ENCODE results near the gene YY1AP1.
"Not testable (repeated sequence)": the region's sequence is repeated elsewhere in the genome, so short reads cannot be mapped to it uniquely, and the experiment has no call there.

Gene YY1AP1, protein sequence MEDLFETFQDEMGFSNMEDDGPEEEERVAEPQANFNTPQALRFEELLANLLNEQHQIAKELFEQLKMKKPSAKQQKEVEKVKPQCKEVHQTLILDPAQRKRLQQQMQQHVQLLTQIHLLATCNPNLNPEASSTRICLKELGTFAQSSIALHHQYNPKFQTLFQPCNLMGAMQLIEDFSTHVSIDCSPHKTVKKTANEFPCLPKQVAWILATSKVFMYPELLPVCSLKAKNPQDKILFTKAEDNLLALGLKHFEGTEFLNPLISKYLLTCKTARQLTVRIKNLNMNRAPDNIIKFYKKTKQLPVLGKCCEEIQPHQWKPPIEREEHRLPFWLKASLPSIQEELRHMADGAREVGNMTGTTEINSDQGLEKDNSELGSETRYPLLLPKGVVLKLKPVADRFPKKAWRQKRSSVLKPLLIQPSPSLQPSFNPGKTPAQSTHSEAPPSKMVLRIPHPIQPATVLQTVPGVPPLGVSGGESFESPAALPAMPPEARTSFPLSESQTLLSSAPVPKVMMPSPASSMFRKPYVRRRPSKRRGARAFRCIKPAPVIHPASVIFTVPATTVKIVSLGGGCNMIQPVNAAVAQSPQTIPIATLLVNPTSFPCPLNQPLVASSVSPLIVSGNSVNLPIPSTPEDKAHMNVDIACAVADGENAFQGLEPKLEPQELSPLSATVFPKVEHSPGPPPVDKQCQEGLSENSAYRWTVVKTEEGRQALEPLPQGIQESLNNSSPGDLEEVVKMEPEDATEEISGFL

DNA sequence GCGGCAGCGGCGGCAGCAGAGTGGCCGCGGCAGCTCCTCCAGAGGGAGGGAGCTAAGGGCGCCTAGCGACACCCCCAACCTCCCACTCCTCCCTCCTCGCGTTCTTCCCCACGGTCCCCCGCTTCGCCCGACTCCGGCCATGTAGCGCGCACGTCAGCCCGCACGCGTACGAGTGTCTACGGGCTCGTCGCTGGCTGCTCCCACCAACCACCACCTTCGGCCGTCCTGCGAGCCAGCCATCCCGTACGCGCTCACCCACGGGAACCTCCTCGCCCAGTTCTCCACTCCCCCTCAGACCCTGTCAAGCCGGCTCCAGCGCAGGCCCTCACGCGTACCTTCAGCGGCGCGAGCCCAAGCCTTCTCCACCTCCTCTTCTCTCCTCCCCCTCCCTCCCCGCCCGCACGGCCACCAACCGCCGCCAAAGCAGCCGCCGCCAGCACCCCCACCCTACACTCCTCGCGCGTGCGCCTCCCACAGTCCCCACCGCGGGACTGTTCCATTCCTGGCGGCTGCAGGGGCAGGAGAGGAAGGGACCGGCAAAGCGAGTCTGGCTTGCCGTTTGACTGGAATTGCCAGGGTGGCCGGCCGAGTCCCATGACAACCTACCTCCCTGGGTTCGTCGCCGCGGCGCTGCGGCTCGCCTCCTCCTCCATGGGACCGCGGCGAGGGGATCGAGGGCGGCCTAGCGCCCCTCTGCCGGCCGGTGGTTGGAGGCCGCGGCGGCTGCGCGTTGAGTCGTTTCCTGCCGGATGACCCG, at the start of gene YY1AP1:
YY1AP1 (minus strand) TSS at position 451 of the 757 bp plus-strand sequence. CDS start 8,338 bp downstream, outside the sequence.
- DNase-seq (ENCODE audit: low spot score) = peak; percentile 98

DNA sequence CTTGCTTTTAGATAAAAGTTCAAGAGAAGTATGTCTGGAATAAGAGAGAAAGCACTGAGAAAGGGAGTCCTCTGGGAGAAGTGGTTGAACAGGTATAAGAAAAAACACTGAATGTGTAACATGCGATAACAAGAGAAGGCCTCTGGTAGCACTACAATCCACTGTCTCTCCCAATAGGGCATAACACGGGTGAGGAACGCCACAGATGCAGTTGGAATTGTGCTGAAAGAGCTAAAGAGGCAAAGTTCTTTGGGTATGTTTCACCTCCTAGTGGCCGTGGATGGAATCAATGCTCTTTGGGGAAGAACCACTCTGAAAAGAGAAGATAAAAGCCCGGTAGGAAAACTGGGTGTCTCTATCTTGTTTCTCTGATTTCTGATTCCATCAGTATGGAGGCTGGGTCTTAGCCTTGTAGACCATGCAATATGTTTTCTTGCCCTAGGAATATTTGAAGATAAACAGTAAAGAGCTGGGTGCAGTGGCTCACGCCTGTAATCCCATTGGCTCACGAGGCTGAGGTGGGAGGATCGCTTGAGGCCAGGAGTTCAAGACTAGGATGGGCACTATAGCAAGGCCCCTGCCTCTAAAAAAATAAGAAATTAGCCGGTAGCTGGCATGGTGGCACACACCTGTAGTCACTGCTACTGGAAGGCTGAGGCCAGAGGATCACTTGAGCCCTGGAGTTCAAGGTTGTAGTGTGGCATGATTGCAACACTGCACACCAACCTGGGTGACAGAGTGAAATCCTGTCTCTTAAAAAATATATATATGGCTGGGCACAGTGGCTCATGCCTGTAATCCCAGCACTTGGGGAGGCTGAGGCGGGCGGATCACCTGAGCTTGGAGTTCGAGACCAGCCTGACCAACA, 40.7 kb upstream of the YY1AP1 start:
- peak; percentile 46 for DNase-seq (ENCODE audit: low spot score)

DNA sequence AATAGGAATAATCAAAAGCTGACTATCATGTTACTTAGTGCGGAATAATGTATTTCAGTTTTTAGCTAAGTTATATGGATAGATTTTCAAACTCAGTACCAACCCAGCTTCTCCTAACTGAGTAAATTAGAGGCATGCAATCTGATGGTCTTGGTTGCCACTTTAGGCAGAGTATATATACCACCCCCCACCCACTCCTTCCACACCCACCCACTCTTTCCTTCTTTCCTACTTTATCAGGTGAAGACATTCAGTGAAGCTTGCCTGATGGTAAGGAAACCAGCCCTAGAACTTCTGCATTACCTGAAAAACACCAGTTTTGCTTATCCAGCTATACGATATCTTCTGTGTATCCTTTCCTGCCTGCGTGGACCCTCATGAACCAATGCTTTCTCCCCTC, 36.6 kb upstream of the YY1AP1 start:
- no peak for DNase-seq (ENCODE audit: low spot score)

DNA sequence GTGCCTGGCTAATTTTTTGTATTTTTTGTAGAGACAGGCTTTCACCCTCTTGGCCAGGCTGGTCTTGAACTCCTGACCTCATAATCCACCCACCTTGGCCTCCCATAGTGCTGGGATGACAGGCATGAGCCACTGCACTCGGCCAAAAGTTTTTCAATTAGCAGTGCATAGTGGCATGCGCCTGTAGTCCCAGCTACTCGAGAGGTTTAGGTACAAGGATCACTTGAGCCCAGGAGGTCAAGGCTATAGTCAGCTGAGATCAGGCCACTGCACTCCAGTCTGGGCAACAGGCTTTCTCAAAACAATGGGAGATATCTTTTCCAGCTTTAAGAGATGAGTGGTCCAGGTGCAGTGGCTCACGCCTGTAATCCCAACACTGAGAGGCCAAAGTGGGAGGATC, 31.1 kb upstream of the YY1AP1 start:
- DNase-seq (ENCODE audit: low spot score) = no peak

DNA sequence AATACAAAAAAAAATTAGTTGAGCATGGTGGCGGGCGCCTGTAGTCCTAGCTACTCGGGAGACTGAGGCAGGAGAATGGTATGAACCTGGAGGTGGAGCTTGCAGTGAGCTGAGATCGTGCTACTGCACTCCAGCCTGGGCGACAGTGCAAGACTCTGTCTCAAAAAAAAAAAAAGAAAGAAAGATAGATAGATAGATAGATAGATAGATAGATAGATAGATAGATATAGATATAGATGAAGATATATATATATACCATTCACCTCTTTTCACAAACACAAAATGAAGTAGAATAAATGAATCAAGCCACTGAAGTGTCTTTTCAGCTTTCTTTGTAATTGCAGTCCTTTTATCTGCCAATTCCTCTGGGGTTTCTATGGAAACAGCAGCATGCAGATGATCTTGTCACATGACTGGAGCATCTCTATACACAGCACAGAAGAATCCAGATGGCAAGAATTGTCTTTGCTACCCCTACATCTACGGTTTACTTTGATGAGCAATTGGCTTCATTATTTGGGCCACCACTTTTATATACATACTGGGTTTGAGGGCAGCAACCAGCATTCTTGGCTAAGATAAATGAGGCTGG, 30.0 kb upstream of the YY1AP1 start:
- not testable (repeated sequence) for DNase-seq (ENCODE audit: low spot score)

DNA sequence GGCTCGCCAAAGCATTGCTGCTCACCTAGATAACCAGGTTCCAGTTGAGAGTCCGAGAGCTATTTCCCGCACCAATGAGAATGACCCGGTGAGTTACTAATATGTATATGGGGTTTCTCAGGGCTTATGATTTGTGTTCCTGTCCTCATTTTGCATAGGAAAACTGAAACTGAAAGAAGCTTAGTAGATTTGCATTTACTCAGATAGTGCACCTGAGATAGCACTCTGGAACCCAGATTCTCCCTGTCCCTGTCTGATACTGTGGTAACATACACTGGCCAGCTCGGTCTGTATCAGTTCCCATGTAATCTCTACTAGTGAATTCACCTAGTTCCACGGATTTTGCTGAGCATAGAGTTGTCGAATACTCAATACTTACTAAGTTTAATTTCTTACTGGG, 28.5 kb upstream of the YY1AP1 start:
- no peak for DNase-seq (ENCODE audit: low spot score)

DNA sequence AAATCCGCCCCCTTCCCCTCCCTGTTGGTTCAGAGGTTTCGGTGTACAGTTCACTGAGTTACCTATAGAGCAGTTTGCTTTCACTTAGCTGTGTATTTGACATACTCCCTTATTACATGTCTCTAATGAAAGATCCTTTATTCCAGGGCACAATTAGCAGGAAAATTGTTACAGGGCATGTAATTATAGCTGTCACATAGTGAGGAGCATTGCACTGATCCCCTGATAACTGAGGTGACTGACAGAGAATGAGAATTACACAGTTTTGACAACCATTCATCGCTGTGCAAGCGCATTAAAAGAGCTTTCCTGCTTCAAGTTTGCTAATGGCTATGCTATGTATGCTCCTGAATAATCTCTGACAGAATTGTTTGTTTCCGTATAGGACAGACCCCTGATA, 27.2 kb upstream of the YY1AP1 start:
- no peak for DNase-seq (ENCODE audit: low spot score)

DNA sequence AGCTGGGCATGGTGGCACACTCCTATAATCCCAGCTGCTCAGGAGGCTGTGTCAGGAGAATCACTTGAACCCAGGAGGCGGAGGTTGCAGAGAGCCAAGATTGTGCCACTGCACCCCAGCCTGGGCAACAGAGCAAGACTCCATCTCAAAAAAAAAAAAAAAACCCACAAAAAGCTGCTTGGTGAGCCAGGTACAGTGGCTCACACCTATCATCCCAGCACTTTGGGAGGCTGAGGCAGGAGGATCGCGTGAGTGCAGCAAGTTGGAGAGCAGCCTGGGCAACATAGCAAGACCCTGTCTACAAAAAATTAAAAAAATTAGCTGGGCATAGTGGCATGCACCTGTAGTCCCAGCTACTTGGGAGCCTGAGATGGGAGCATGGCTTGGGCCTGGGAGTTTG, 26.5 kb upstream of the YY1AP1 start:
- not testable (repeated sequence) for DNase-seq (ENCODE audit: low spot score)

DNA sequence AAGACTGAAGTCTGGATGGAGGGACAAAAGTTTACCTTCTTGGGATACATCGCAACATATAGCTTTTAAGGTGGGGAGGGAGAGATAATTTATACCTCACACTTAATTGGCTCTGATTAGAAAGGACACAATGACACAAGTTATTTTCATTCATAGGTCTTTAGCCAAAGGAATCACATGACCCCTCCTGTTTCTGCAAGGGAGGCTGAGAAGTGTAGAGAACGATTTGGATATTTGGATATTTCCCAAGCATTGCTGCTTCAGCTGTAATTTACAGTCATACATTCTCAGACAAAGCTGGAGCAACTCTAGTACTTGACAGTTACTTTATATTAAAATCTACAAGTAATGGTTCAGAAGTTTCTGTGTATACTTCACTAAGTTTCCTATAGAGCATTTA, 24.5 kb upstream of the YY1AP1 start:
- DNase-seq (ENCODE audit: low spot score) = no peak

DNA sequence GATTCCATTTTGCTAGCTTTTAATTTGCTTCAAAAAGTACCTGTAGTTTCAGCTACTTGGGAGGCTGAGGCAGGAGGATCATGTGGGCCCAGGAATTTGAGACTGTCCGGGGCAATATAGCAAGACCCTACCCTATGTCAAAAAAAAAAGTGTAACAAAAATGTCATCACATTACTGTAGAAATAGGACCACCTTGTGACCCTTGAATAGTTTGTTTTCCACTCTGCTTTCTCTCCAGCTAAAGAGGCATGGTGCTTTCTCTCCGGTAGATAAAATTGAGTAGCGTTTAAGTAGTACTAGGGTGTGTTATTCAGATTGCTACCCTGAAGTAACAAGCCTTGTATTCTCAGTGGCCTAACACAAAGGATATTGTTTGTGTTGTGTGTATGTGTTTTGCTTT, 24.1 kb upstream of the YY1AP1 start:
- not testable (repeated sequence) for DNase-seq (ENCODE audit: low spot score)

DNA sequence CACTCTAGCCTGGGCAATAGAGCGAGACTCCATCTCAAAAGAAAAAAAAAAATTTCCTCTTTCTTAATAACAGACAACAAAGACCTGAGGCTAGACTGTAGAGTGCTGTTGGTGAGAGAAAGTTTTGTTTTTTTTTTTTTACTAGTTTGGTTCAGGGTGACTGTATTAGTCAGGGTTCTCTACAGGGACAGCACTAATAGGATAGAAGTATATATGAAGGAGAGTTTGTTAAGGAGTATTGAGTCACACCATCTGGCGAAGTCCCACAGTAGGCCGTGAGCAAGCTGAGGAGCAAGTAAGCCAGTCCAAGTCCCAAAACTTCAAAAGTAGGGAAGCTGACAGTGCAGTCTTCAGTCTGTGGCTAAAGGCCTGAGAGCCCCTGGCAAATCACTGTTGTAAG, 22.9 kb upstream of the YY1AP1 start:
- DNase-seq (ENCODE audit: low spot score) = not testable (repeated sequence)

DNA sequence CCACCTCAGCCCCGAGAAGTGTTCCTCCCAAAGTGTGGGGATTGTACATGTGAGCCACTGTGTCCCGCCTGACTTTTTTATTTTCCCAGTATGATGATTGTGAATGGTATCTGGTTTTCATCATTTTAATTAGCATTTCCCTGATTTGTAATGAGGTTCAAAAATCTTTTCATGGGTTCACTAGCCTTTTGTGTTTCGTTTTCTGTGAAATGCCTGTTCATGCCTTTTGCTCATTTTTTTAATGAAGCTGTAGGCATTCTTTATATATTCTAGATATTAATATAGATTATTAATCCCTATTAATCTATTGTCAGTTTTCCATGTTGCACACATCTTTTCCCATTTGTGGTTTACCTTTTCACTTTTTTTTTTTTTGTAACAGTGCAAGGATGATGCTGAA, 20.8 kb upstream of the YY1AP1 start:
- DNase-seq (ENCODE audit: low spot score) = no peak

DNA sequence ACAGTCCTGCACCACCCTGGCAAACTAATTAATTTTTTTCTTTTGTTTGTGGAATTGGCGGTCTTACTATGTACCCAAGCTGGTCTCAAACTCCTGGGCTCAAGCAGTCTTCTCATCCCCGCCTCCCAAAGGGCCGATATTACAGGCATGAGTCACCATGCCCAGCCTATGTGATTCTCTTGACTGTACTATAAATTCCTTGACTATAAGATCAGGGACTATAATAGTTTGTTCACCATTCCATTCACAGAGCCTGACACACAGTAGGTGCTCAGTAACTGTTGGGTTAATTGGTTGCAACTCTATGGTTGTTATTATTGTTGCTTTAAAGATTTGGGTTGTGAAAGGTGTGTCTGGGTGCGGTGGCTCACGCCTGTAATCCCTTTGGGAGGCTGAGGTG, 17.6 kb upstream of the YY1AP1 start:
- DNase-seq (ENCODE audit: low spot score) = peak; percentile 14

DNA sequence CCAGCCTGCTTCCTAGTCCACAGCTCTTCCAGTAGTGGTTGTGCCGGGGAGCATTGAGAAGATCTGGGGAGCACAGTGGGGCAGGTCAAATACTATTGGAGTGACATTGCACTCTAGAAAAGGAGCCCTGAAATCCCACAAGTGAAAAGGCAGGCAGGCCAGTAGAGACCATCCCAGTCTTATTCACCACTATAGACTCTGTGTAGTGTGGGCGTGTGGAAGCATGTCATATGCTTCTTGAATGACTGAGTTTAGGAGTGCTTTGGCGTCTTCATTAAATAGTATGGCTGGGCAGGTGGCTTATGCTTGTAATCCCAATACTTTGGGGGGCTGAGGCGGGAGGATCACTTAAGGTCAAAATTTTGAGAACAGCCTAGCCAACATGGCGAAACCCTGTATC, 15.8 kb upstream of the YY1AP1 start:
- not testable (repeated sequence) for DNase-seq (ENCODE audit: low spot score)

DNA sequence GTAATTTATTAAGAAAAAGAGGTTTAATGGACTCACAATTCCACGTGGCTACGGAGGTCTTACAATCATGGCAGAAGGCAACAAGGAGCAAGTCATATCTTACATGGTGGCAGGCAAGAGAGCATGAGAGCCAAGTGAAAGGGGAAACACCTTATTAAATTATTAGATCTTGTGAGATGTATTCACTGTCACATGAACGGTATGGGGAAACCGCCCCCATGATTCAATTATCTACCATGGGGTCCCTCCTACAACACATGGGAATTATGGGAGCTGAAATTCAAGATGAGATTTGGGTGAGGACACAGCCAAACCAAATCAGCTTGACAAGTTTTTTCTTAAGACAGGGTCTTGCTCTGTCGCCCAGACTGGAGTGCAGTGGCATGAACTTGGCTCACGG, 14.6 kb upstream of the YY1AP1 start:
- no peak for DNase-seq (ENCODE audit: low spot score)

DNA sequence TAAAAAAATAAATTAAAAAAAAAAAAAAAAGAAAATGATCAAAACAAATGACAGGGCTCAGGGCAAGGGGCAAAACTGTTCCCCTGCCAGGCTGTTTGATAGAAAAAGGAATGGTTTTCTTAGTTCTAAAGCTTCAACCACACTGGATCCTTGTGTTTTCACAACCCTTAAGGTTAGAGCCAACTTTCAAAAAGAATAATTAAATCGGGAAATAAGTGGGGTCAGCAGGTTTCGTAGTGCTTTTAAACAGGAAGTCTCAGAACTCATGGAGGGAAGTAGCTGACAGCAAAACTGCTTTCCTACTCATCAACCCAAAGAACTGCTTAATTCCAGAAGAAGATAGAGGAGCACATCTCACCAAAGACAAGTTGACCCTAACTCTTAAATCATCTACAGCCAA, 13.1 kb upstream of the YY1AP1 start:
- not testable (repeated sequence) for DNase-seq (ENCODE audit: low spot score)

DNA sequence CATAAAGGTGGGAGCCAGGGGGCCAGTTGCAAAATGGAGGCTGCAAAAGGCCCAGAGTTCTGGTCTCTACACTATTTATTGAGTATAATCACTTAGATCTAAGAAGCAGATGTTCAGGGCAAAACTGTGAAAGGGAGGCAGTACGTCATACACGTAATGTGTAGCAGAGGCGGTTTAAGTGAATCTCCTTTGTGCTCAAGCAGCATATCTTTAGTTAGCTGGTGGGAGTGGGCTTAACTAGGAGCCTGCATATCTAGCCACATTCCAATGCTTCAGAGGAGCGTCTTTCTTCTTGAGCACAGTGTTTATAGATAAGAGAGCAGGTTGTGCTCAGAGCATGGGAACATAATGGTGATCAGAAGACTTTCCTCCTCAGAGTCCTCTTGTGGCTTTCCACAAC, 10.5 kb upstream of the YY1AP1 start:
- not testable (repeated sequence) for DNase-seq (ENCODE audit: low spot score)

DNA sequence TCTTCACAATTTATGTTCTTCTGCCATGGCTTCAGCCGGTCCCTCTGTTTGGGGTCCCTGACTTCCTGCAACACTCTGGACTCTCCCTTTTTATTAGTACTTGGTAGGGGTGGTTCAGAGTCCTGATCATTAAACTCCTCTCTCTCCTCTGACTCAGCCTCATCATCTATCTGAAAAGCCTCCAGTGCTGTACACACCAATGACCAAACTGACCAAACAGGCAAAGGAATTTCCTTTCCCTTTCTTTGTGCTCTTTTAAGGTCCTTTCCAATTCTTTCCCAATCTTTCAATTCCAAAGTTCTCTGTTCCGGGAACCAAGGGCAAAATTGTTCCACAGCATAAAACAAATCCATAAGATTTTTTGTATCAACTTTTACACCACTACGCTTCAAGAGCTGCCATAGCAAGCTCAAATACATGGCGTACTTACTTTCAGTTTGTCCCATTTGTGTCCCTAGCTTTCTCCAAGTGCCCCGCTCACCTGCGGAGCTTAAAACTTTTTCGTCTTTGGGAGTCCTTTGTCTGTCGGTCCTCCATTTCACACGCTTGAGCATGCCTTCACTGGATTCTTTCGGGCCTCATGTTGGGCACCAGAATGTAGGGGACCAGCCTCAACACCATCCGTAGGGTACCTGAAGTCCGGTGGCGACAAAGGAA, 9.9 kb upstream of the YY1AP1 start:
- no peak for DNase-seq (ENCODE audit: low spot score)

DNA sequence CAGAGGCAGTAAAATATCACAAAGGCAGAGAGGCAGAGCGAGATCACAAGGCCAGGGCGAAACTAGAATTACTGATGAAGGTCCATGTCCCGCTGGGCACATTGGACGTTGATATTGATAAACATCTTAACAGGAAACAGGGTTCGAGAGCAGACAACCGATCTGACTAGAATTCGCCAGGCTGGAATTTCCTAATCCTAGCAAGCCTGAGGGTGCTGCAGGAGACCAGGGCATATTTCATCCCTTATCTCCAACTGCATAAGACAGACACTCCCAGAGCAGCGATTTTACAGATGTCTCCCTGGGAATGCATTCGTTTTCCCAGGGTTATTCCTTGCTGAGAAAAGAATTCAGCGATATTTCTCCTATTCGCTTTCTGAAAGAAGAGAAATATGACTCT, 9.0 kb upstream of the YY1AP1 start:
- DNase-seq (ENCODE audit: low spot score) = not testable (repeated sequence)

DNA sequence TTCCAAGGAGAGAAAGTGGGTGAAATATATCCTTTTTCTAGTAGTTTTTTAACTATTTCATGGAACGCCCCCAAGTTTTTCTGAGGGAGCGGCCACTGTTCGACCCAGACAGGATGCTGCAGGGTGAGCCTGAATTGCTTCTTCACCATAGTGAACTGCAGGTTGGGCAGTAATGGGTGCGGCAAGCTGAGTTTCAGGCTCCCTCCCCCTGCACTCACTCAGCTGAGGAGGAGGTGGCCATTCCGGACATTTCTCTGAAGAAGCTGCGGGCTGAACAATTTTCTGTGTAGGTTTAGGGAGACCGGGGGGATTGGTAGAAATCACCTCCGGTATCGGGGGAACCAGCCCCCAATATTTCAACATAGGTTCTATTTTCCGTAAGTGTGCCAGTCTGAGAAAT, 8.5 kb upstream of the YY1AP1 start:
- no peak for DNase-seq (ENCODE audit: low spot score)

DNA sequence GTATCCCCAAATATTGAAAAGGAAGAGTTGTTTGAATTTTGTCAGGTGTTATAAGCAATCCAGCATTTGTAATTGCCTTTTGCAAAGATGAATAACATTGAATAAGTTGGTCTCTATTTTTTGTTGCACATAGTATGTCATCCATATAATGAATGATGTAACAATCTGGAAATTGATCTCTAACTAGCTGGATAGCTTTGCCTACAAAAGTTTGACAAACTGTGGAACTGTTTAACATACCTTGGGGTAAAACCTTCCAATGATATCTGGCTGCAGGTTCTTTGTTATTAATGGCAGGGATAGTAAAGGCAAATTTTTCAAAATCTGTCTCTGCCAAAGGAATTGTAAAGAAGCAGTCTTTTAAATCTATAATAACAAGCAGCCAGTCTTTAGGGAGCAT, 8.0 kb upstream of the YY1AP1 start:
- DNase-seq (ENCODE audit: low spot score) = no peak
